Peyer's patch (tissue), 4 donors: ENCODE data around the gene MINAR1. TPM values are rescaled to one million over a fixed set of nuclear protein-coding genes. Genes with fewer than 3 reads are reported as not detected.

Experiments
- DNase-seq, 3 donors: peaks; one replicate each; pipeline ENCODE4 v3.0.0-alpha.2; 2017 to 2019
- H3K27ac ChIP-seq, 4 donors: fragments of 200-600 bp; sonication (generic); one replicate each; pipeline ENCODE4 v1.5.1; 2016 to 2019
- H3K27me3 ChIP-seq, 2 donors: fragments of 200-600 bp; sonication (generic); one replicate each; pipeline ENCODE4 v1.5.1; 2019
- H3K36me3 ChIP-seq, 3 donors: fragments of 200-600 bp; sonication (generic); one replicate each; pipeline ENCODE4 v1.5.1; 2016 to 2019
- H3K4me1 ChIP-seq, 4 donors: fragments of 200-600 bp; sonication (generic); one replicate each; pipeline ENCODE4 v1.5.1; 2016 to 2019
- H3K4me3 ChIP-seq, 4 donors: fragments of 200-600 bp; sonication (generic); 1 replicate in 3 of 4; 2 replicates in 1 of 4; pipeline ENCODE4 v1.5.1; 2016 to 2019; ENCODE audit warnings: mild to moderate bottlenecking in 1 of 4
- H3K9me3 ChIP-seq, 4 donors: fragments of 200-600 bp; sonication (generic); one replicate each; pipeline ENCODE4 v1.5.1; 2016 to 2019; ENCODE audit warnings: mild to moderate bottlenecking in 1 of 4
- CTCF ChIP-seq, 6 experiments: fragments of 450-650 bp in 4 of 6; fragments of 200-600 bp in 2 of 6; sonication (generic) in 1 of 6; IDR thresholded peaks; one replicate each; pipeline ENCODE4 v1.5.1; 2017 to 2019; ENCODE audit warnings: antibody characterized with exemption in 6 of 6, mild to moderate bottlenecking in 3 of 6, moderate library complexity in 1 of 6
- POLR2A ChIP-seq, 2 donors: fragments of 450-650 bp; IDR thresholded peaks; one replicate each; pipeline ENCODE4 v1.5.1; 2017; ENCODE audit warnings: antibody characterized with exemption in 2 of 2, mild to moderate bottlenecking in 2 of 2, moderate library complexity in 2 of 2
- total RNA-seq, 4 donors: library from RNA; depleted of rRNA; stranded (reverse); fragments of >200 nt; gene quantifications; one replicate each; pipeline ENCODE4 v1.1.0, GENCODE V29; 2016

Gene MINAR1
- total RNA-seq, result 1 to 10 TPM in 1 of 4 donors, under 1 TPM in 2, not detected in 1; 0.13 to 1.7 (median 0.66) TPM

- TF ChIP-seq POLR2A (IDR thresholded peaks at IDR 0.05) (no peak), CTCF (IDR thresholded peaks at IDR 0.05) (no peak)
- DNase-seq, result no peak
- Histone ChIP-seq H3K4me1 (peaks cover 0 to 14% (median 0%) of the 10 kb centered on the region in 4 donors), H3K36me3 (no peaks in the 10 kb centered on the region), H3K9me3 (no peaks in the 10 kb centered on the region), H3K4me3 (peak within 1 kb of the TSS; percentile 0 to 44 (median 14)), H3K27me3 (peaks cover 0 to 16% of the 10 kb centered on the region in 2 donors), H3K27ac (no peak within 1 kb of the TSS)
These were observed at the start of gene MINAR1 for GRCh38 chr15:79431636-79432344. TSS of gene MINAR1 (plus strand) at chr15:79432336. CDS start at chr15:79456148, 23,812 bp downstream.

- TF ChIP-seq POLR2A (IDR thresholded peaks at IDR 0.05) (no peak), CTCF (IDR thresholded peaks at IDR 0.05) (no peak)
- Histone ChIP-seq H3K4me3 (no peak overlapping the region), H3K9me3 (no peaks in the 10 kb centered on the region), H3K4me1 (no peaks in the 10 kb centered on the region), H3K36me3 (no peaks in the 10 kb centered on the region), H3K27me3 (no peaks in the 10 kb centered on the region), H3K27ac (no peak overlapping the region)
- DNase-seq, result no peak
These were observed 37.9 kb upstream of the MINAR1 start for GRCh38 chr15:79394231-79394630.

GRCh38 chr15:79396850-79397249 is 35.3 kb upstream of the MINAR1 start:
- H3K4me1 ChIP-seq, result no peaks in the 10 kb centered on the region
- no peak overlapping the region for H3K27ac ChIP-seq
- no peak for DNase-seq
- H3K36me3 ChIP-seq, result no peaks in the 10 kb centered on the region
- no peaks in the 10 kb centered on the region for H3K9me3 ChIP-seq
- H3K4me3 ChIP-seq, result no peak overlapping the region
- no peaks in the 10 kb centered on the region for H3K27me3 ChIP-seq
- TF ChIP-seq POLR2A (IDR thresholded peaks at IDR 0.05), result no peak
- no peak for TF ChIP-seq CTCF (IDR thresholded peaks at IDR 0.05)

- Histone ChIP-seq H3K4me3 (no peak overlapping the region), H3K36me3 (no peaks in the 10 kb centered on the region), H3K27me3 (no peaks in the 10 kb centered on the region), H3K27ac (no peak overlapping the region), H3K9me3 (no peaks in the 10 kb centered on the region), H3K4me1 (no peaks in the 10 kb centered on the region)
- DNase-seq, result no peak
- TF ChIP-seq POLR2A (IDR thresholded peaks at IDR 0.05) (no peak), CTCF (IDR thresholded peaks at IDR 0.05) (no peak)
These were observed 34.7 kb upstream of the MINAR1 start for GRCh38 chr15:79397269-79397910.

GRCh38 chr15:79399606-79400005 is 32.5 kb upstream of the MINAR1 start:
- H3K4me3 ChIP-seq, result no peak overlapping the region
- no peaks in the 10 kb centered on the region for H3K9me3 ChIP-seq
- TF ChIP-seq POLR2A (IDR thresholded peaks at IDR 0.05) (no peak), CTCF (IDR thresholded peaks at IDR 0.05) (no peak)
- H3K4me1 ChIP-seq, result no peaks in the 10 kb centered on the region
- DNase-seq, result no peak
- no peaks in the 10 kb centered on the region for H3K27me3 ChIP-seq
- no peaks in the 10 kb centered on the region for H3K36me3 ChIP-seq
- H3K27ac ChIP-seq, result no peak overlapping the region
